H9 (cell line): ENCODE data around the gene ATP13A2. TPM values are rescaled to one million over a fixed set of nuclear protein-coding genes. Genes with fewer than 3 reads are reported as not detected.

Experiments
- DNase-seq: peaks from one replicate; pipeline ENCODE4 v3.0.0-alpha.2; 2017
- H2AFZ ChIP-seq: one replicate; pipeline ENCODE4 v1.6.1; 2013; ENCODE audit warnings: mild to moderate bottlenecking, low read length, control low read depth, moderate library complexity
- H2AK5ac ChIP-seq: 2 replicates; pipeline ENCODE4 v1.6.1; 2013; ENCODE audit warnings: low read length, control low read depth, mixed read lengths; ENCODE audit not compliant: insufficient read length
- H2BK120ac ChIP-seq: one replicate; pipeline ENCODE4 v1.6.1; 2013; ENCODE audit warnings: low read depth, mild to moderate bottlenecking, low read length, control low read depth, inconsistent platforms; ENCODE audit not compliant: poor library complexity, severe bottlenecking
- H2BK12ac ChIP-seq: 2 replicates; pipeline ENCODE4 v1.6.1; 2013; ENCODE audit warnings: low read length, control low read depth, mixed read lengths, low read depth; ENCODE audit not compliant: insufficient read length
- H2BK15ac ChIP-seq: 2 replicates; pipeline ENCODE4 v1.6.1; 2013; ENCODE audit warnings: low read depth, low read length, control low read depth
- H2BK20ac ChIP-seq: one replicate; pipeline ENCODE4 v1.6.1; 2013; ENCODE audit warnings: low read depth, mild to moderate bottlenecking, low read length, control low read depth, inconsistent platforms; ENCODE audit not compliant: poor library complexity, severe bottlenecking
- H2BK5ac ChIP-seq: 2 replicates; pipeline ENCODE4 v1.6.1; 2013; ENCODE audit warnings: low read length, control low read depth, mixed read lengths; ENCODE audit not compliant: insufficient read length
- H3K14ac ChIP-seq: 2 replicates; pipeline ENCODE4 v1.6.1; 2013; ENCODE audit warnings: low read length, control low read depth; ENCODE audit not compliant: insufficient read depth
- H3K18ac ChIP-seq: 2 replicates; pipeline ENCODE4 v1.6.1; 2013; ENCODE audit warnings: low read depth, mild to moderate bottlenecking, mixed read lengths, low read length, control low read depth; ENCODE audit not compliant: insufficient read length
- H3K23ac ChIP-seq: 2 replicates; pipeline ENCODE4 v1.6.1; 2013; ENCODE audit warnings: low read length, control low read depth, mixed read lengths, low read depth; ENCODE audit not compliant: insufficient read length
- H3K23me2 ChIP-seq: 2 replicates; pipeline ENCODE4 v1.6.1; 2013; ENCODE audit warnings: low read depth, mild to moderate bottlenecking, mixed read lengths, low read length, control low read depth; ENCODE audit not compliant: insufficient read length, poor library complexity, severe bottlenecking
- H3K27ac ChIP-seq: 2 replicates; pipeline ENCODE4 v1.5.1; 2013; ENCODE audit warnings: low read length, control low read depth, mixed read lengths, low read depth; ENCODE audit not compliant: insufficient read length
- H3K27me3 ChIP-seq: 2 replicates; pipeline ENCODE4 v1.6.1; 2013; ENCODE audit warnings: low read length, control low read depth, inconsistent platforms; ENCODE audit not compliant: insufficient read depth
- H3K4ac ChIP-seq: 2 replicates; pipeline ENCODE4 v1.6.1; 2013; ENCODE audit warnings: low read depth, mild to moderate bottlenecking, control low read depth, inconsistent platforms, low read length, moderate library complexity
- H3K4me1 ChIP-seq: 2 replicates; pipeline ENCODE4 v1.6.1; 2013; ENCODE audit warnings: low read length, control low read depth, inconsistent platforms; ENCODE audit not compliant: insufficient read depth
- H3K4me2 ChIP-seq: 2 replicates; pipeline ENCODE4 v1.6.1; 2013; ENCODE audit warnings: low read length, control low read depth, mixed read lengths; ENCODE audit not compliant: insufficient read length, insufficient read depth
- H3K56ac ChIP-seq: 2 replicates; pipeline ENCODE4 v1.6.1; 2013; ENCODE audit warnings: low read depth, mild to moderate bottlenecking, mixed read lengths, low read length, control low read depth; ENCODE audit not compliant: insufficient read length
- H3K79me1 ChIP-seq: 2 replicates; pipeline ENCODE4 v1.6.1; 2013; ENCODE audit warnings: low read depth, mild to moderate bottlenecking, moderate library complexity, low read length, control low read depth, inconsistent platforms; ENCODE audit not compliant: insufficient read depth, poor library complexity, severe bottlenecking
- H3K79me2 ChIP-seq: 2 replicates; pipeline ENCODE4 v1.6.1; 2013; ENCODE audit warnings: low read length, control low read depth, inconsistent platforms; ENCODE audit not compliant: insufficient read depth
- H3K9ac ChIP-seq: 2 replicates; pipeline ENCODE4 v1.6.1; 2013; ENCODE audit warnings: low read length, control low read depth, mixed read lengths; ENCODE audit not compliant: insufficient read length; ENCODE audit errors: extremely low read depth
- H3K9me3 ChIP-seq: one replicate; pipeline ENCODE4 v1.6.1; 2013; ENCODE audit warnings: low read depth, low read length, inconsistent platforms; ENCODE audit not compliant: control insufficient read depth
- H3T11ph ChIP-seq: one replicate; pipeline ENCODE4 v1.6.1; 2013; ENCODE audit warnings: mild to moderate bottlenecking, low read length, control low read depth, inconsistent platforms
- H4K20me1 ChIP-seq: one replicate; pipeline ENCODE4 v1.6.1; 2013; ENCODE audit not compliant: control insufficient read depth, insufficient read length, insufficient read depth
- H4K5ac ChIP-seq: 2 replicates; pipeline ENCODE4 v1.6.1; 2013; ENCODE audit warnings: low read depth, mild to moderate bottlenecking, mixed read lengths, low read length, control low read depth; ENCODE audit not compliant: insufficient read length
- H4K8ac ChIP-seq: replicated peaks from 2 replicates; pipeline ENCODE4 v1.6.1; 2013; ENCODE audit warnings: low read length, control low read depth, mixed read lengths, low read depth; ENCODE audit not compliant: insufficient read length
- H4K91ac ChIP-seq: 2 replicates; pipeline ENCODE4 v1.6.1; 2013; ENCODE audit warnings: low read depth, mild to moderate bottlenecking, moderate library complexity, mixed read lengths, low read length, control low read depth; ENCODE audit not compliant: insufficient read length
- H3K27ac Mint-ChIP-seq, 3 experiments: 2 replicates in 2 of 3; 3 replicates in 1 of 3; pipeline ENCODE4 v1.8.0; 2020 to 2021; ENCODE audit warnings: mixed read lengths in 3 of 3, mild to moderate bottlenecking in 1 of 3, moderate library complexity in 1 of 3
- H3K27me3 Mint-ChIP-seq: 2 replicates; pipeline ENCODE4 v1.8.0; 2021; ENCODE audit warnings: low read depth, mild to moderate bottlenecking, moderate library complexity, mixed read lengths
- H3K36me3 Mint-ChIP-seq, 3 experiments: 2 replicates in 2 of 3; 3 replicates in 1 of 3; pipeline ENCODE4 v1.8.0; 2020 to 2021; ENCODE audit warnings: low read depth in 3 of 3, mixed read lengths in 3 of 3; ENCODE audit not compliant: insufficient read depth in 1 of 3
- H3K4me1 Mint-ChIP-seq, 2 experiments: 2 replicates each; pipeline ENCODE4 v1.8.0; 2020; ENCODE audit warnings: mixed read lengths in 2 of 2
- H3K4me3 Mint-ChIP-seq, 2 experiments: 2 replicates in 1 of 2; 3 replicates in 1 of 2; pipeline ENCODE4 v1.8.0; 2020 to 2021; ENCODE audit warnings: mild to moderate bottlenecking in 2 of 2, mixed read lengths in 2 of 2, moderate library complexity in 1 of 2
- H3K9me3 Mint-ChIP-seq, 2 experiments: 2 replicates in 1 of 2; 3 replicates in 1 of 2; pipeline ENCODE4 v1.8.0; 2020; ENCODE audit warnings: mild to moderate bottlenecking in 2 of 2, mixed read lengths in 2 of 2, moderate library complexity in 1 of 2
- WGBS: extraction: QIAGEN DNeasy Blood & Tissue Kit; methylation state at CpG from one replicate; pipeline ENCODE4 v1.1.7; 2013; ENCODE audit warnings: missing lambda C conversion rate, low lambda C conversion rate, mixed read lengths; ENCODE audit not compliant: insufficient read length; ENCODE audit errors: extremely low coverage; 5-methylcytosine and 5-hydroxymethylcytosine counted together
- total RNA-seq: library from RNA; stranded (reverse); gene quantifications from 2 replicates; pipeline ENCODE4 v1.2.1, GENCODE V29; 2021
- TF ChIP-seq, protein P1 (sequence below): fragments of 200-600 bp; sonication (generic); conservative IDR thresholded peaks from 3 replicates; pipeline ENCODE4 v1.8.0; 2021; ENCODE audit warnings: antibody characterized with exemption, mild to moderate bottlenecking

ATP13A2 gene
- total RNA-seq, 1 experiment from 2014 or later = 53.6 TPM

DNA sequence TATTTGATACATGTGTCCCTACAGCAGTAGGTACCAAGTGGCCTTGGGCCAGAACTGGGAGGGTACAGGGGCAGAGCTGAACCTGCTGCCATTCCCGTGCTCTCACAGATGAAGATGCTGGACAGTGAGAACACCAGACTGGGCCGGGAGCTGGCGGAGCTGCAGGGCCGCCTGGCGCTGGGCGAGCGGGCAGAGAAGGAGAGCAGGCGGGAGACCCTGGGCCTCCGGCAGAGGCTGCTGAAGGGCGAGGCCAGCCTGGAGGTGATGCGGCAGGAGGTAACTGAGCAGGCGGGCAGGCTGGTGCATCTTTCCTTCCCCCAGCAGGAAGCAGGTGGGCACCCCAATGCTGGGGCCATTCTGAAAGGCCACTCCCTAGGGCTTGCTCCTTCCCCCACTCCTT, 53.3 kb downstream of the ATP13A2 start:
- H3K4me3 Mint-ChIP-seq = no peak overlapping the region
- H3K36me3 Mint-ChIP-seq = peaks cover 4 to 23% (median 14%) of the 10 kb centered on the region in 3 experiments; a peak in 6 of 7 replicates
- Histone ChIP-seq H4K5ac (no peak overlapping the region), H3K23me2 (no peaks in the 10 kb centered on the region), H3K79me1 (no peaks in the 10 kb centered on the region), H2BK5ac (no peak overlapping the region), H2BK12ac (no peak overlapping the region), H3K4me1 (no peaks in the 10 kb centered on the region), H2BK120ac (no peak overlapping the region), H3K14ac (no peak overlapping the region), H3K18ac (no peak overlapping the region), H3K9ac (no peak overlapping the region), H3K23ac (no peak overlapping the region), H2AFZ (no peak overlapping the region), H3K4ac (no peak overlapping the region), H4K91ac (no peak overlapping the region), H4K8ac (no peak overlapping the region), H3K56ac (no peak overlapping the region), H3K79me2 (no peaks in the 10 kb centered on the region), H4K20me1 (no peaks in the 10 kb centered on the region), H3K27me3 (no peaks in the 10 kb centered on the region), H3K4me2 (no peak overlapping the region), H3T11ph (no peak overlapping the region), H2AK5ac (no peak overlapping the region), H2BK15ac (no peak overlapping the region), H3K9me3 (no peaks in the 10 kb centered on the region), H3K27ac (no peak overlapping the region), H2BK20ac (no peak overlapping the region)
- H3K4me1 Mint-ChIP-seq = peaks cover 3 to 8% of the 10 kb centered on the region in 2 experiments
- WGBS = no CpG with 5 or more reads among the region's 12 CpGs
- H3K9me3 Mint-ChIP-seq = no peaks in the 10 kb centered on the region
- TF ChIP-seq, protein P1, sequence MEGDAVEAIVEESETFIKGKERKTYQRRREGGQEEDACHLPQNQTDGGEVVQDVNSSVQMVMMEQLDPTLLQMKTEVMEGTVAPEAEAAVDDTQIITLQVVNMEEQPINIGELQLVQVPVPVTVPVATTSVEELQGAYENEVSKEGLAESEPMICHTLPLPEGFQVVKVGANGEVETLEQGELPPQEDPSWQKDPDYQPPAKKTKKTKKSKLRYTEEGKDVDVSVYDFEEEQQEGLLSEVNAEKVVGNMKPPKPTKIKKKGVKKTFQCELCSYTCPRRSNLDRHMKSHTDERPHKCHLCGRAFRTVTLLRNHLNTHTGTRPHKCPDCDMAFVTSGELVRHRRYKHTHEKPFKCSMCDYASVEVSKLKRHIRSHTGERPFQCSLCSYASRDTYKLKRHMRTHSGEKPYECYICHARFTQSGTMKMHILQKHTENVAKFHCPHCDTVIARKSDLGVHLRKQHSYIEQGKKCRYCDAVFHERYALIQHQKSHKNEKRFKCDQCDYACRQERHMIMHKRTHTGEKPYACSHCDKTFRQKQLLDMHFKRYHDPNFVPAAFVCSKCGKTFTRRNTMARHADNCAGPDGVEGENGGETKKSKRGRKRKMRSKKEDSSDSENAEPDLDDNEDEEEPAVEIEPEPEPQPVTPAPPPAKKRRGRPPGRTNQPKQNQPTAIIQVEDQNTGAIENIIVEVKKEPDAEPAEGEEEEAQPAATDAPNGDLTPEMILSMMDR = no peak
- H3K27ac Mint-ChIP-seq = no peak overlapping the region; a peak in 1 of 7 replicates
- DNase-seq = no peak
- no peaks in the 10 kb centered on the region for H3K27me3 Mint-ChIP-seq
